Immature natural killer cell (primary cell): ENCODE data around the gene ZBTB20. TPM values are rescaled to one million over a fixed set of nuclear protein-coding genes. Genes with fewer than 3 reads are reported as not detected.

Experiments used
- DNase-seq, 3 donors: peaks; one replicate each; pipeline ENCODE4 v3.0.0; 2022; ENCODE audit warnings: mixed read lengths in 1 of 3
- H3K27ac Mint-ChIP-seq, 6 donors: one replicate each; pipeline ENCODE4 v1.8.0; 2020; ENCODE audit warnings: mixed read lengths in 6 of 6, mild to moderate bottlenecking in 5 of 6, inconsistent platforms in 4 of 6, moderate library complexity in 3 of 6
- H3K27me3 Mint-ChIP-seq, 3 donors: one replicate each; pipeline ENCODE4 v1.8.0; 2020 to 2021; ENCODE audit warnings: low read depth in 3 of 3, mild to moderate bottlenecking in 3 of 3, mixed read lengths in 3 of 3, moderate library complexity in 3 of 3, inconsistent platforms in 1 of 3
- H3K36me3 Mint-ChIP-seq, 3 donors: one replicate each; pipeline ENCODE4 v1.8.0; 2020; ENCODE audit warnings: mixed read lengths in 3 of 3, inconsistent platforms in 2 of 3, mild to moderate bottlenecking in 2 of 3
- H3K4me1 Mint-ChIP-seq, 2 donors: one replicate each; pipeline ENCODE4 v1.8.0; 2020; ENCODE audit warnings: inconsistent platforms in 2 of 2, mild to moderate bottlenecking in 2 of 2, mixed read lengths in 2 of 2, moderate library complexity in 1 of 2
- H3K4me3 Mint-ChIP-seq, 5 donors: one replicate each; pipeline ENCODE4 v1.8.0; 2020; ENCODE audit warnings: mild to moderate bottlenecking in 5 of 5, mixed read lengths in 5 of 5, inconsistent platforms in 3 of 5, moderate library complexity in 3 of 5
- H3K9me3 Mint-ChIP-seq, 6 donors: one replicate each; pipeline ENCODE4 v1.8.0; 2020; ENCODE audit warnings: mild to moderate bottlenecking in 6 of 6, mixed read lengths in 6 of 6, inconsistent platforms in 4 of 6, moderate library complexity in 3 of 6
- polyA plus RNA-seq, 3 donors: library from polyadenylated mRNA; unstranded; fragments of 300-500 nt; fragmentation: Illumina TruSeq; gene quantifications; one replicate each; pipeline ENCODE4 v1.2.3, GENCODE V29; 2021

The ZBTB20 gene
- polyA plus RNA-seq, 3 donors from 2014 or later, result 7.2 to 21.3 (median 16.5) TPM

GRCh38 chr3:114789803-114790202 is 357.3 kb downstream of the ZBTB20 start:
- H3K9me3 Mint-ChIP-seq, result no peaks in the 10 kb centered on the region
- H3K4me3 Mint-ChIP-seq, result no peak overlapping the region
- H3K27ac Mint-ChIP-seq, result no peak overlapping the region
- H3K27me3 Mint-ChIP-seq, result peaks cover 0 to 1% (median 0%) of the 10 kb centered on the region in 3 donors
- H3K4me1 Mint-ChIP-seq, result no peaks in the 10 kb centered on the region
- peaks cover 0 to 4% (median 3%) of the 10 kb centered on the region in 3 donors for H3K36me3 Mint-ChIP-seq
- no peak for DNase-seq

- Mint-ChIP-seq H3K9me3 (peaks cover 0 to 18% (median 7%) of the 10 kb centered on the region in 6 donors), H3K36me3 (peaks cover 19 to 27% (median 26%) of the 10 kb centered on the region in 3 donors), H3K27me3 (peaks cover 0 to 4% (median 3%) of the 10 kb centered on the region in 3 donors), H3K4me1 (no peaks in the 10 kb centered on the region), H3K4me3 (no peak overlapping the region), H3K27ac (no peak overlapping the region)
- DNase-seq, result no peak
These were observed 371.7 kb downstream of the ZBTB20 start for GRCh38 chr3:114775395-114775794.

DNA sequence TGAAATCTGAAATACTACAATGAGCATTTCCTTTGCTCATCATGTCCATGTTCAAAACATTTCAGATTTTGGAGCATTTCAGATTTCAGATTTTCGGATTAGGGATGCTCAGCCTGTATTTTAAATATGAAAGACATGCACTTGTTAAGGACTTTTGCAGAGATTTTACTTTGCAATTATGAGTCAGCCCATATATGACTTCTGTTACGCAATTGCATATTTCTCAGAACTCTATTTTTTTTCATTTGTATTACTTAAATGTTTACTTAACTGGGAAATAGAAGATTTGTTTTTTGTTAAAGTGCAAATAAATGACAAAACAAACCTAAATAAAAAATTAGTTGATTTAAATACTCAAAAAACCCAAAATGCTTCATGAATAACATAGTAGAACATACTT is 376.2 kb downstream of the ZBTB20 start:
- Mint-ChIP-seq H3K27me3 (peaks cover 2 to 6% (median 3%) of the 10 kb centered on the region in 3 donors), H3K4me1 (no peaks in the 10 kb centered on the region), H3K36me3 (peaks cover 14 to 20% (median 18%) of the 10 kb centered on the region in 3 donors), H3K4me3 (no peak overlapping the region), H3K9me3 (peaks cover 0 to 18% (median 7%) of the 10 kb centered on the region in 6 donors), H3K27ac (no peak overlapping the region)
- no peak for DNase-seq

- H3K36me3 Mint-ChIP-seq, result no peaks in the 10 kb centered on the region
- peak overlapping the region in 1 of 6 donors; percentile 62 for H3K27ac Mint-ChIP-seq
- H3K4me3 Mint-ChIP-seq, result no peak overlapping the region
- peaks cover 2 to 4% (median 2%) of the 10 kb centered on the region in 3 donors for H3K27me3 Mint-ChIP-seq
- DNase-seq, result peak; percentile 6 to 17 (median 9)
- H3K9me3 Mint-ChIP-seq, result no peaks in the 10 kb centered on the region
- H3K4me1 Mint-ChIP-seq, result peaks cover 6 to 14% of the 10 kb centered on the region in 2 donors
These were observed 383.0 kb downstream of the ZBTB20 start for GRCh38 chr3:114764056-114764492.

DNA sequence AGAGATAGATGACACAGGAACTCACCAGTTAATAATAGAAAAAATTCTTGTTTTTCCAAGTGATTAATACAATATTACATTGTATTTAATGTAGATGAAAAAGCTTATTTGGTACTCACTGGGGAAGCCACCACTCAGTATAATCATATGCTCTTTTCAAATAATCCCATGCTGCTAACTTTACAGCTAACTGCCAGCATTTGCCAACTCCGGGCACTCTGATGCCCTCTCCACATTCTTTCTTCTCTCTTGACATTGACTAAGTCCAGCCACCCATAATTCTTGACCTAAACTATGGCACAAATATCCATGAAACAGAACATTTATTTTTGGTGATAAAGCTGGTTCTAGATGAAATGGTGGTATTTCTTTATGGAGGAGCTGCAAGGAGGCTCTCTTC is 384.9 kb downstream of the ZBTB20 start:
- Mint-ChIP-seq H3K27ac (no peak overlapping the region), H3K4me3 (no peak overlapping the region), H3K9me3 (no peaks in the 10 kb centered on the region), H3K36me3 (no peaks in the 10 kb centered on the region), H3K27me3 (peaks cover 0 to 2% (median 1%) of the 10 kb centered on the region in 3 donors), H3K4me1 (peaks cover 6 to 14% of the 10 kb centered on the region in 2 donors)
- no peak for DNase-seq

DNA sequence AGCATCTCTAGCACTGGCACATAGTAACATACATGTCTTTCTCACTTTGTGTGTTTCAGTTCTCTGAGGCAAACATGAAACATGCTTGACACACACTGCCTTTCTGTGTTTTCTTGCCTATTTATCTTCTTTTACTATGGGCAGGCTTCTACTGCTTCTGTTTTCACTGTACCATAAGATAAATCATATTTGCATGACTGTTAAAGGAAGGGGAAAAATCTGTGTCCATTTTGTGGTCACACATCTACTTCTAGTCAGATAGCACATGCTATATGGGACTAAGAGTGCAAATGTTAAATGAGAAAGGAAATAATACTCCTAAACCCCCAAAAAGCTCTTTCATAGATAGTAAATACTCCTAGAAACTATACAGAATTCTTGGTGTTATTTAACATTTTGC is 386.4 kb downstream of the ZBTB20 start:
- peaks cover 6 to 14% of the 10 kb centered on the region in 2 donors for H3K4me1 Mint-ChIP-seq
- no peak overlapping the region for H3K4me3 Mint-ChIP-seq
- H3K27me3 Mint-ChIP-seq, result no peaks in the 10 kb centered on the region
- no peak for DNase-seq
- no peaks in the 10 kb centered on the region for H3K9me3 Mint-ChIP-seq
- no peak overlapping the region for H3K27ac Mint-ChIP-seq
- H3K36me3 Mint-ChIP-seq, result no peaks in the 10 kb centered on the region

DNA sequence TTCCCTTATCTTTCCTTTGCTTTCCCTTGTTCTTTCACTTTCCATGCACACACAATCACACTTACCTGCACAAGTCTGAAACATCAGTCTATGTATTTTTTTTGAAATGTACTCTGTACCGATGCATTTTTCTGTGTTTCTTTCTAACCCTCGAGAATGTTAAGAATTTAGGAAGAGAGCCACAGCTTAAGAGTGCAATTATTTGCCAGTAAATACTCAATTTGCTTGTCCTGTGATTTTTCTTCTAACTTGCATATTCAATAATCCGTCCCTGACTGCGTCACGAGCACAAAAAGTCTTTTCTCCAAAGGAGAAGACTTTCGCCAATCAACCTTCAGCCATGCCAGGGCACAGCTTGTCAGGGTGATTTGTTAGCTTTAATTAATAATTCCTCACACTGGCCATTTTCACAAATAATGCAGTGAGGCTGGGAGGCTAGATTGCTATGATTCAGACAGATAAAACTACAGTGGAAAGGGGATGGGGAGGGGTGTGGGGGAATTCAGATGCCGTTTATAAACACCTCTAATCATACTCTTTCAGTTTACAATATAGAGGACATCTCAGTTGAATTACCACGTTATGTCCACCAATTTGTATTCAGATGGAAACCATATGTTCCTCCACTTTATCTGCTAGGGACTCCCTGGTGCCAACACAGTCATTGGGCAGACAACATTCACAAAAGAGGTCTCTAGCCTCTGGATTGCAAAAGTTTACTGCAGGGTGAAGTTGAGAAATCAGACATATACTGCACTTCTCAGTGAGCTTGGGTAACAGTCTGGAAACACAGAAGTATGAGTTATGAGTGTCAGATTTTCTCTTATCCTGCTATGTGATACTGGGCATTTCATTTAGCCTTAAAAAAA is 388.0 kb downstream of the ZBTB20 start:
- DNase-seq, result no peak
- Mint-ChIP-seq H3K4me3 (no peak overlapping the region), H3K4me1 (peaks cover under 1 to 3% of the 10 kb centered on the region in 2 donors), H3K9me3 (no peaks in the 10 kb centered on the region), H3K36me3 (no peaks in the 10 kb centered on the region), H3K27me3 (no peaks in the 10 kb centered on the region), H3K27ac (no peak overlapping the region)

DNA sequence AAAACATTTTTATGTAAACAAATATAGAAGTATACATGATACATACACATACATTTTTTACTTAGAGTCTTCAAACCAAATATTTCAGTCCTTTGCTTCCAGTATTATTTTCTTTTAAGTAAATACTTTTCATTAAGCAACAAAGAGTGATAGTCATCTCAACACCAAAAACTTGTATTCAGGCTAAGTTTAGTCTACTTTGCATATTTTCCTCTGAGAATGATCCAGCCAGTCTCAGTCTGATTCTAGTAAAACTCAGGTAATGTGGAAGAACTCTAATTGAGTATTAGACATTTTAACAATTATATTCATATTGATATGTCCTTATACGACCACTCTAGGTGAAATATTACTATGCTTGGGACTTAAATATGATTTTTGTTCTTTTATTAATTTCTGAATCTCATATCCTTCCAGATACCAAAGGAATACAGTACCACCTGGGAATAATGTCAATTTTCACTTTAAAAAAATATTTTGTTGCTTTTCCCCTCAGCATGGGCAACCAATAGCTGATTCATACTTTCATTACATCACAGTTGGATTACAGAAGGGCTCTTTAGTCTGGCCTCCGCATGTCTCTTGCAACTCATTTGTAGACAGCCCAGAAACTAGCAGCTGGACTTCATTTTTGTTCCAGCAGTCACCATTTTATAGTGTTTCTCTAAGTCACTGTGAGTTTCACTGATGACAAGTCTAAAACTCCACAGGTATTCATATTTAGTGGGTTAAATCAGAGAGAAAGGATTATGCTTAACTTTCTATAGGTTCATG is 390.4 kb downstream of the ZBTB20 start:
- Mint-ChIP-seq H3K27me3 (no peaks in the 10 kb centered on the region), H3K4me1 (no peaks in the 10 kb centered on the region), H3K36me3 (no peaks in the 10 kb centered on the region), H3K27ac (no peak overlapping the region), H3K9me3 (no peaks in the 10 kb centered on the region), H3K4me3 (no peak overlapping the region)
- DNase-seq, result no peak

- Mint-ChIP-seq H3K4me3 (peak overlapping the region; percentile 76 to 94 (median 83)), H3K27ac (peak overlapping the region; percentile 55 to 95 (median 88)), H3K9me3 (no peaks in the 10 kb centered on the region), H3K4me1 (peaks cover 23 to 32% of the 10 kb centered on the region in 2 donors), H3K36me3 (no peaks in the 10 kb centered on the region), H3K27me3 (no peaks in the 10 kb centered on the region)
- peak; percentile 12 to 30 (median 14) for DNase-seq
These were observed 400.6 kb downstream of the ZBTB20 start for GRCh38 chr3:114746502-114746901.

DNA sequence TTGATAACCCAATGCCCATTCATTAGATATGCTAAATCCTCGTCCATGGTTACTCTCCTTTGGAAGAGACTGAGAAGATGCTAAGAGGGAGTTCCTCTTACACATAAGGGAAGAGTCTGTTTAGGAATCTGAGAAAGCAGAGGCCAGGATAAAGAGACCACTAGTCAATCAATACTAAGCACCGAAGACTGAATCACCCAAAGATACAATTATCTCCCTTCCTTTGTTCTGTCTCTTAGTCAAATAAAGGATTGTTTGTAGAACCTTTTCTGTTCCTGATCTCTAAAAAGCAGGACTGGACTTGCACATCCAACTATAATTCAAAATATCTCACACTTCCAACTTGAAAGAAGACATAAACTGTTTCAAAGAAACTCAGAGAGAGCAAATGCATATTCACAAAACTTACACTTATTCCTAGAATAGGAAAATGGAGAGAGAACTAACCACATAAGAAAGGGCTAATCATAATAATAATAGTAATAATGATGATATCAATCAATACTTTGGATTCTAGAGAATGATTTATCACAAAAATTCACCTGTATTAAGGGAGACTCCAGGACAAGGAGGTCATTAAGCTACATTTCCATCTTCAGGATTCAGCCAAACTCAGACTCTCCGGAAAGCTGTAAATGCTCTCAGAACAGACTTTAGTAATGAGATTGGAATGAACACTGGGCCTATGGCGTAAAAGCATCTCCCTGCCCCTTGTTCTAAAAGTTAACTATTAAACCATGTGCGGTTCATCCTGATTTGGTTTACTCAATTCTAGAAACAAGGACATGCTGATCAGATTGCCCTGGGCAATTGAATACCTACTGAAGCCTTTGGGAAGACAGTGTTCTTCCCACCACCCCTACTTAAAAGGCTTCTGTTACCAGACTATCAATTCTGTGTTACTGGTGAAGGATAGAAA is 401.5 kb downstream of the ZBTB20 start:
- Mint-ChIP-seq H3K27ac (peak overlapping the region; percentile 55 to 95 (median 88)), H3K27me3 (no peaks in the 10 kb centered on the region), H3K9me3 (no peaks in the 10 kb centered on the region), H3K36me3 (peaks cover 0 to 4% (median 0%) of the 10 kb centered on the region in 3 donors), H3K4me3 (peak overlapping the region; percentile 76 to 94 (median 83)), H3K4me1 (peaks cover 23 to 32% of the 10 kb centered on the region in 2 donors)
- no peak for DNase-seq

DNA sequence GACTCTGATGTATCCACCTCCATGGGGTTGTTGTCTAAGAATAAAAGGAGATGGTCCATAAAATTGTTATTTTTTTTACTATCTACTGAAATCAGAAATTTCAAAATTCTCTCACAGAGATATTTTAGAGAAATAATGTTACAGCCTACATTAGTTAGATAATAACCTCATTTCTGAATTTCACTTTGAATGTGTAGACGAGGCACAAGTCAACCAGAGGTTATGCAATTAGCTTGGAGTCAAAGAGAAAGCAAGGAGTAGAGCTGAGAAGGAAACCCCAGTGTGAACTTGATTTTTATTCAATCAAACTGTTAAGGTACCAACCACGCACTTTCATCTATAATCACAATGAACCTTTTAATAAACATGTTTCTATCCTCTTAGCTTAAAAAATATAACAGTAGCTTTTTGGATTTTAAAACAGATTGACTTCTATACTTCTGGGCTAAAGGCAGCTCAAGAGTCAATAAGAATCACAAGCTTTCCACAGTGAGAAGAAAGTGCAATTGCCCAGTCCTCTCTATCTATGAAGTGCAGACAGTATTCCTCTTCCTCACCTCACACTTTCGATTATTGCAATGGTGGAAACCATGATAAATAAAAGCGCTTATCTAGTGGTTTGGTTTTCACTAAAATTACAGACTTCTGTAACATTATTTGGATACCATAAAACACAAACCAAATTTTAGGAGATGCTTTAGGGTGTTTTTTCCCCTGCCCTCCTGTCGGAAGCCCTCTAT is 403.2 kb downstream of the ZBTB20 start:
- no peak overlapping the region for H3K4me3 Mint-ChIP-seq
- H3K36me3 Mint-ChIP-seq, result peaks cover 0 to 4% (median 4%) of the 10 kb centered on the region in 3 donors
- no peak overlapping the region for H3K27ac Mint-ChIP-seq
- peaks cover 24 to 32% of the 10 kb centered on the region in 2 donors for H3K4me1 Mint-ChIP-seq
- no peak for DNase-seq
- no peaks in the 10 kb centered on the region for H3K27me3 Mint-ChIP-seq
- H3K9me3 Mint-ChIP-seq, result no peaks in the 10 kb centered on the region

DNA sequence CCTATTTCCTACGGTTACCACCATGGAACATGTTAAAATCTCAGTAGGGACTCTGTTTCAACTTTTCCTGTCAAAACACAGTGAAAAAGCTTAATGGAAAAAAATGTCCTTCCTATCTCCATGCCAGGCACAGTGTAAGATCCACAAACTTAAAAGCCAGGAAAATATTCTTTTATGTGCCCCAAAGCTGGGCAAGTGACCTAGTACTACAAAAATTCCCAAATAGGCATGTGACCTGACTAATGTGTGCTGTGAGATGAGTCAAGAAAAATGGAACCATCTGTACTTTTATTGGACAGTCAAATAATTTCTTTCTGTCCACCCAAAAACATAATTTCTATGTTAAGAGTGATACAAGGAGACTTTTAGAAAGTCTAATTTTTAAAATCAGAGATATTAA is 406.0 kb downstream of the ZBTB20 start:
- H3K36me3 Mint-ChIP-seq, result peaks cover 0 to 10% (median 7%) of the 10 kb centered on the region in 3 donors

More for the DNA sequence above, 406.0 kb downstream of the ZBTB20 start:
- Mint-ChIP-seq H3K9me3 (no peaks in the 10 kb centered on the region), H3K27me3 (no peaks in the 10 kb centered on the region), H3K4me3 (no peak overlapping the region), H3K27ac (no peak overlapping the region), H3K4me1 (peaks cover 5 to 12% of the 10 kb centered on the region in 2 donors)
- no peak for DNase-seq
